ENCODE results near the gene SBK3.
A peak's percentile ranks its signal among the peaks of the same experiment; 100 is the strongest.
"Not testable (repeated sequence)": the region's sequence is repeated elsewhere in the genome, so short reads cannot be mapped to it uniquely, and the experiment has no call there.

The SBK3 gene

DNA sequence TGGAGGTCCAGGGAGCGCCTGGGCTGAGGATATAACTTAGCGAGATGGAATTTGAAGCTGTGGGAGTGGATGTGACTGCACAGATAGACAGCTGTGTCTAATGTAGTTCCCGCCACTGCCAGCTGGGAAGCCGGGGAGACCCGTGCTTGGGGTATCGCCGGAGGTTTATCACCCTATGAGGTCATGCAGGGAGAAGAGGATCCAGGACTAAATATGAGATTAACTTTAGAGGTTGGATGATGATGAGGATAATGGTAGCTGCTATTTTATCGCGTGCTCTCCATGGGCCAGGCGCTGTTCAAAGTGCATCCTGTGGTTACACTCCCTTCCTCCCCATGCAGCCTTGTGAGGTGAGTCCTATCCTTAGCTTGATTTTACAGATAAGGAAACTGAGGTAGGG is 37.2 kb downstream of the SBK3 start:
- no peak for DNase-seq

DNA sequence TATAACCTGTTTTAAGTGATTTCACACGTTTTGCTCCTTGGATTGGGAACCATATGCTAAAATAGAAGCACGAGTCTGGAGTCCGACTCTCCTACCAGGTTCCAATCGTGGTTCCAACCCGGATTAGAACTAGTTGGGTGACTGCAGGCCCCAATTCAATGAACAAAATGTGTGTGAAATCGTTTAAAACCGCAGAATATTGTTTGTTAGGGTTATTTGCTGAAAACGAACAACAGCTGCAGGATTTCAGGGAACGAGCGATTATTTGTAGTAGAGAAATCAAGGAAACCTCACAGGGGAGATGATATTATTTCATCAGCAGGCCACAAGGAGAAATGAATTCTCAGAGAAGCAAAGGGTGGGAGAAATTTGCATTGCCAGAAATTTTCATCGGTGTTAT is 40.4 kb downstream of the SBK3 start:
- no peak for DNase-seq

DNA sequence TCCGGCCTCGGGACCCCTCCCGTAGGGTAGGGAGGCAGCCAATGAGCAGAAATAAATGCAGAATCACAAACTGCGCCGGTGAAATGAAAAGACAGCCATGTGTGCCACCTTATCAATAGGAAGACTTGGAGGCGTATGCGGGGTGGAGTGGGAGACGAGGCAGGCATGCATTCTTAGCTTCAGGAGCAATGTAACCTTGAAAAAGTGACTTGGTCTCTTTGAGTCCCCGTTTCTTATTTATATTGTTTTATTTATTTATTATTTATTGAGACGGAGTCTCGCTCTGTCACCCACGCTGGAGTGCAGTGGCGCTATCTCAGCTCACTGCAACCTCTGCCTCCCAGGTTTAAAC is 41.1 kb downstream of the SBK3 start:
- DNase-seq = no peak

- DNase-seq = peak; percentile 87
Observed at GRCh38 chr19:55503502-55504251, 41.7 kb downstream of the SBK3 start.

DNA sequence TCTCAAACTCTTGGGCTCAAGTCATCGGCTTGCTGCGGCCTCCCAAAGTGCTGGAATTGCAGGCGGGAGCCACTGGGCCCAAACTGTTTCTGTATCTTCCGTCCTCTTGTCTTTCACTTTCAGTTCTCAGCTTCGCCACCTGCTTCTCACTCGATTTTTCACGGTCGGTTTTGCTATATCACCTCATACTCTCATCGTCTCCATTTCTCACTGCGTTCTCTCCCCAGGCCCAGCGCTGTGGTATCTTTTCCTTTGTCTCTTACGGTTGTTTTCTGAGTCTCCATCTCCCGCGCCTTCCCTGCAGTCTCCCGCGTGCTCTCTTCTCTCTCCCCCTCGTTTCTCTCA is 42.2 kb downstream of the SBK3 start:
- DNase-seq = no peak

- no peak for DNase-seq
Observed at GRCh38 chr19:55502197-55502952, 43.0 kb downstream of the SBK3 start.

- DNase-seq = no peak
Observed at GRCh38 chr19:55500368-55500952, 44.9 kb downstream of the SBK3 start.

GRCh38 chr19:55498246-55498840 is 47.0 kb downstream of the SBK3 start:
- DNase-seq = no peak

DNA sequence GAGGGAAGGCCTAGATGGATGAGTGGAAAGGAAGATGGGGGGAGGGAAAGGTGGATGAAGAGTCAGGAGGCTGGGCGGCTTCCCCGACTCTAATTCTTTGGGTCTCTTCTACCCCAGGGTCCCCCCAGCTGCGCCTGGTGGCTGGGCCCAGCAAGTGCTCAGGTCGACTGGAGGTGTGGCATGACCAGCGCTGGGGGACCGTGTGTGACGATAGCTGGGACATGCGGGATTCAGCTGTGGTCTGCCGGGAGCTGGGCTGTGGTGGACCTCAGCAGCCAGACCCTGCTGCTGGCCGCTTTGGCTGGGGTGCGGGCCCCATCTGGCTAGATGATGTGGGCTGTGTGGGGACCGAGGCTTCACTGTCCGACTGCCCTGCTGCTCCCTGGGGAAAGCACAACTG is 47.6 kb downstream of the SBK3 start:
- no peak for DNase-seq

- DNase-seq = not testable (repeated sequence)
Observed at GRCh38 chr19:55496820-55497219, 48.5 kb downstream of the SBK3 start.

GRCh38 chr19:55495646-55496349 is 49.5 kb downstream of the SBK3 start:
- no peak for DNase-seq

- DNase-seq = no peak
Observed at GRCh38 chr19:55494172-55494761, 51.1 kb downstream of the SBK3 start.

DNA sequence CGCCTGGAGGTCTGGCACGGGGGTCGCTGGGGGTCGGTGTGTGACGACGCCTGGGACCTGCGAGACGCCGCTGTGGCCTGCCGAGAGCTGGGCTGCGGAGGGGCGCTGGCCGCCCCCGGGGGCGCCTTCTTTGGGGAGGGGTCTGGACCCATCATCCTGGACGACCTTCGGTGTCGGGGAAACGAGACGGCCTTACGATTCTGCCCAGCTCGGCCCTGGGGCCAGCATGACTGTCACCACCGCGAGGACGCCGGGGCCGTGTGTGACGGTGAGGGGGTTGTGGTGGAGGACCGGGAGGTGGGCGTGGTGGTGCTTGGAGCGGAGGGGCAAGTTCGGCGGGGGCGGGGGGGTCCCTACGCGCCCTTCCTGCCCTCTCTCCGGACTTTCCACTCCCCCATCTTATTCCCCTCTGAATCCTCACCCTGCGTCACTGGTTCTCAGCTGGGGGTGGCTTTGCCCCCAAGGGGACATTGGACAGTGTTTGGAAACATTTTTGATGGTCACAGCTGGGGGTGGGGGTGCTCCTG is 51.6 kb downstream of the SBK3 start:
- DNase-seq = no peak

- no peak for DNase-seq
Observed at GRCh38 chr19:55493052-55493644, 52.2 kb downstream of the SBK3 start.

GRCh38 chr19:55492362-55492944 is 52.9 kb downstream of the SBK3 start:
- DNase-seq = no peak

DNA sequence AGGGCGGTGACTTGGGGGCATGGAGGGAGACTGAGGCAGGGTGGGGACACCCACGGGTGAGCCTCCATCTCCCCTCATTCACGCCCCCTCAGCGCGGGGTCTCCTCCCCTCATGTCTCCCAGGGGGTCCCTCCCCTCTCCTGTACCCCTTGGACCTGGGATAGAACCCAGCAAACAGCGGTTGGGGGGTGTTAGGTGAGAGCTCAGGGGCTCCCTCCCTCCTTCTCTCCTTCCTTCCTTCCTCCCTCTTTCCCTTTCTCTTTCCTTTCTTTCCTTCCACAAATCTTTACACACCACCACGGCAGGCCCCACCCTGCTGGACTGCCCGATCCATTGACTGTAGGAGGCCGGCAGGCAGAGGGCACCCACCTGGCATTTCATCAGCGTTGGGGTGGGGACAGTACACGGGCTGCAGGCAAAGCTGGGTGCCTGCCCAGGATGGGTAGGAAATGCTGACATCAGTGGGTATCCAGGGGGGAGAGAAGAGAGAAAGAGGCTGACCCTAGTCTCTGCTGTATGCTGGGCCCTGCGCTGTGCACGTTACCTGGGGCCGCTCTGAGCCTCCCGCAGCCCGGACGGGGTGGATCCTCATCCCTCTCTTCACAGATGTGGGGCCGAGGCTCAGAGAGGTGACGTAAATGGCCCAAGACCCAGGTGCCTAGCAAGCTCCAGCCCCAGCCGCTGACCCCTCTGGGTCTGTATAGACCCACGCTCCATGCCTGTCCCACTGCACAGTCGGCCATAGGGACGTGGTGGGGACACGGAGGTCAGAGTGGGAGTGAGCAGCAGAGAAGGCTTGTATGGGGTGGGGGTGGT is 53.6 kb downstream of the SBK3 start:
- no peak for DNase-seq

All from NCI-H446 treated with DMSO at 0.1 percent for 48 hours (cell line).